Mucosa of descending colon (tissue), 3 donors: ENCODE measurements around the gene PCDH8. TPM values are rescaled to one million over a fixed set of nuclear protein-coding genes. Genes with fewer than 3 reads are reported as not detected.

Experiments
- ATAC-seq: fragments of 200-7000 bp; cut with Tn5 transposase; one replicate; pipeline ENCODE4 v1.9.1; 2020; ENCODE audit warnings: mild to moderate bottlenecking, moderate library complexity
- DNase-seq, 3 donors: peaks; one replicate each; pipeline ENCODE4 v3.0.0-alpha.2; 2020
- H3K36me3 ChIP-seq: fragments of 200-600 bp; one replicate; pipeline ENCODE4 v1.8.0; 2021; ENCODE audit warnings: low read depth, mild to moderate bottlenecking
- H3K4me1 ChIP-seq: fragments of 200-600 bp; one replicate; pipeline ENCODE4 v1.8.0; 2021; ENCODE audit warnings: low read depth, mild to moderate bottlenecking
- H3K4me3 ChIP-seq: fragments of 200-600 bp; one replicate; pipeline ENCODE4 v1.8.0; 2021; ENCODE audit warnings: mild to moderate bottlenecking
- H3K9me3 ChIP-seq: fragments of 200-600 bp; one replicate; pipeline ENCODE4 v1.8.0; 2021; ENCODE audit warnings: mild to moderate bottlenecking
- CTCF ChIP-seq: fragments of 200-600 bp; IDR thresholded peaks from one replicate; pipeline ENCODE4 v1.8.0; 2022; ENCODE audit warnings: antibody characterized with exemption, mild to moderate bottlenecking
- intact Hi-C, 2 donors: fragments of 100-400 bp; cut with DNase I in 1 of 2; cut with micrococcal nuclease in 1 of 2; formaldehyde crosslinking; loops; one replicate each; pipeline versions ENCODE4 v1.11.0 to v1.11.1; 2022; cut with DNase I, micrococcal nuclease
- total RNA-seq, 3 donors: library from RNA; stranded (reverse); fragmentation: NEBNext Ultra II Directional in 2 of 3; extraction: Animal tissue kit (Norgen Biotek cat#: 25700) in 2 of 3; gene quantifications; one replicate each; pipeline versions ENCODE4 v1.2.1 to v1.2.4, GENCODE V29; 2021 to 2023
- donor health status: DM: no; HTN: no; CAD: no; lungs with moderate emphysema.
- donor health status: DM: no; HTN: no; CAD: no.
- donor health status: DM: no; HTN: yes; CAD: no.

PCDH8 gene
- total RNA-seq, 3 donors from 2014 or later = 0.12 to 0.38 (median 0.17) TPM

- H3K9me3 ChIP-seq = no peaks in the 10 kb centered on the region
- peak; percentile 55 for ATAC-seq
- no peak for TF ChIP-seq CTCF
- intact Hi-C loops = no loop called here
- H3K4me1 ChIP-seq = peaks cover 12% of the 10 kb centered on the region
- no peaks in the 10 kb centered on the region for H3K36me3 ChIP-seq
- peak; percentile 57 to 72 (median 67) for DNase-seq
- no peak overlapping the region for H3K4me3 ChIP-seq
These were observed 1.7 kb downstream of the PCDH8 start for GRCh38 chr13:52846567-52847321.

- intact Hi-C loops = no loop called here
- TF ChIP-seq CTCF = peak; percentile 12
- peak; percentile 65 for ATAC-seq
- peak; percentile 47 to 69 (median 67) for DNase-seq
- Histone ChIP-seq H3K36me3 (no peaks in the 10 kb centered on the region), H3K9me3 (no peaks in the 10 kb centered on the region), H3K4me3 (no peak overlapping the region), H3K4me1 (peaks cover 12% of the 10 kb centered on the region)
These were observed 2.5 kb downstream of the PCDH8 start for GRCh38 chr13:52845766-52846566.

- no peak for TF ChIP-seq CTCF
- DNase-seq (peak in 1 of 3 donors; percentile 27), ATAC-seq (peak; percentile 15)
- Histone ChIP-seq H3K36me3 (no peaks in the 10 kb centered on the region), H3K4me3 (no peak overlapping the region), H3K9me3 (no peaks in the 10 kb centered on the region), H3K4me1 (peaks cover 12% of the 10 kb centered on the region)
- intact Hi-C loops = no loop called here
These were observed 3.1 kb downstream of the PCDH8 start for GRCh38 chr13:52845334-52845761.

GRCh38 chr13:52844836-52845235 is 3.6 kb downstream of the PCDH8 start:
- DNase-seq (no peak), ATAC-seq (no peak)
- intact Hi-C loops = no loop called here
- H3K9me3 ChIP-seq = no peaks in the 10 kb centered on the region
- H3K4me1 ChIP-seq = peaks cover 12% of the 10 kb centered on the region
- no peak overlapping the region for H3K4me3 ChIP-seq
- H3K36me3 ChIP-seq = no peaks in the 10 kb centered on the region
- no peak for TF ChIP-seq CTCF

GRCh38 chr13:52842441-52842840 is 6.0 kb downstream of the PCDH8 start:
- ATAC-seq = no peak
- Histone ChIP-seq H3K4me3 (no peak overlapping the region), H3K4me1 (peaks cover 12% of the 10 kb centered on the region), H3K36me3 (no peaks in the 10 kb centered on the region), H3K9me3 (no peaks in the 10 kb centered on the region)
- DNase-seq = no peak
- intact Hi-C loops = no loop called here
- TF ChIP-seq CTCF = no peak
